NAMALWA (cell line): ENCODE data around the gene GPC1.

ENCODE experiments used
- DNase-seq: peaks from one replicate; pipeline ENCODE4 v3.0.0-alpha.2; 2015; ENCODE audit warnings: low spot score

The GPC1 gene

DNA sequence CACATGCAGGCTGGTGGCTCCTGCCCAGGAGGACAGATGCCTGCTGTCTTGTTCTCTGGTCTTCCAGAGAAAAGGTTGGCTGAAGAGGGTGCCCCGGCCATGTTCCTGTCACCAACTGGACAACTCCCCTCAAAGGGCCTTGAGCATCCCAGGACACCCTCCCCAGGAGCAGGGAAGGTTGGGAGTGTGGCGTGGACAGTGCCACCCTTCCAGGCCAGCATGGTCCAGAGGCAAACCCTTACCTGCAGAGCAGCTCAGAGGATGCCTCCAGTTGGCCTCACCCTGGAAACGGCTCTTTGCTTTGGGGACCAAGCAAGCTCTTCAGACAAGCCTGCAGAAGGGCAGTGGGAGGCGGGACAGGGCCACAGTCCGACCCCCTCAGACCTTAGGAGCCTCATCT, 4.9 kb upstream of the GPC1 start:
- no peak for DNase-seq

- DNase-seq: no peak
Measured at GRCh38 chr2:240431271-240431660, 4.2 kb upstream of the GPC1 start.

GRCh38 chr2:240431661-240432424, 3.6 kb upstream of the GPC1 start:
- DNase-seq: no peak

- DNase-seq: no peak
Measured at GRCh38 chr2:240432430-240432819, 3.0 kb upstream of the GPC1 start.

- no peak for DNase-seq
Measured at GRCh38 chr2:240432820-240433801, 2.4 kb upstream of the GPC1 start.

DNA sequence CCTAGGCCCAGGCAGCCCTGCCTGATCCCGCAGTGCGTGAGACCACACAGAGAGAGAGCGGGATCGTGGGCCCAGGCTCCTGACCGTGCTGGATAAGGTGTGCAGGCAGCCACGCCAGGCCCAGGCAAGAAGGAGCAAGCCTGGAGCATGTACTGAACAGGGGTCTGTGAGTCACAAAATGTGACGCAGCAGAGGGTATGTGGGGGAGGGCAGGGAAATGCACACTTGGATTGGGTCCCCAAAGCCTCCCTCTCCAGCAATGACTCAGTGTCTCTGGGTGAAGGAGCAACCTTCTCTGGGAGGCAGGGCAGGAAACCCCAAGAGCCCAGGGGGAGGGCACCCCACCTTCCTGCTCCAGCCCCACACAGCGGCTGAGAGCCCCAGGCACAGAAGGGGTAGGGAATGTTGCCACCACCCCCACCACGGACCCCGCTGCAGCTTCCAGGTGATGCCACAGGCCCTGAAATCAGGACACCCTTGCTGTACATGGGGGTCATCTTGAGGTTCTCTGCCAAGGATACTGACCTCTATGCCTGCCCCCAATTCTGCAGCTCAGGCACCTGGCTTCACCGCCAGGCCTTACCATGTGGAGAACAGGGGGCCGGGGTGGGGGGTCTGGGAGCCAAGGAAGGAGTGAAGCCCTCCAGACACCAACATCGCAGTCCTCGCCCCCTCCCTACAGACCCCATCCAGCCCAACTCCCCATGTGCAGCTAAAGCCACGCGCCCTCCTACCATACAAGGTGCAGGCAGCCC, 1.3 kb upstream of the GPC1 start:
- no peak for DNase-seq

- peak; percentile 79 for DNase-seq
Measured at GRCh38 chr2:240434728-240435456, 571 bp upstream of the GPC1 start.

DNA sequence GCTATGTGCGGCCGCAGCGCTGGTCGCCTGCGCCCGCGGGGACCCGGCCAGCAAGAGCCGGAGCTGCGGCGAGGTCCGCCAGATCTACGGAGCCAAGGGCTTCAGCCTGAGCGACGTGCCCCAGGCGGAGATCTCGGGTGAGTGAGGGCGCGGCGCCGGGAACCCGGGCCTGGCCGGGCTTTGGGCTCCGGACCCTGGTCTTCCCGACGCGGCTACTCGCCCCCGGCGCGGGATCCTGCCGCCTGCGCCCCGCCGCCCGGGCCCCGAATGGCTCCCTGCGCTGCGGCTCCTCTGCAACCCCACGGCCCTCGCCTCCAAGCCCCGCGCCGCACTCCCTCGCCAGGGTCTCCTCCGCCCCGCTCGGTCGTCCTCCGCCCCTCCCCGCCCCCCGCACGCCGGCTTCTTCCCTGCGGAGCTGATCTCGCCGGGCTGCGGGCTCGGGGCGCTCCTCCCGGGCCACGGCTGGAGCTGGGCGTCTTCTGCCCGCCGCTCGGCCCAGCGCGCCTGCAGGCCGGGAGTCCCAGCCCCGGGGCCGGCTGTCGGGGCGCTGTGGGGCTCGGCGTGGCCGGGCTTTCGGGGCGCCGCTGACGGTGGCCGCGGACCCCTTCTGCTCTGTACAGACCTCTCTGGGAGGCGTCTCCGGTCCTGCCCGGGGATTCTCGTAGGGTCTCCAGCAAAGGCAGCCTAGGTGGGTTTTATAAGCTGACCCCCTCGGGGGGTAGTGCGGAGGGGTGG, 652 bp downstream of the GPC1 start:
- no peak for DNase-seq

DNA sequence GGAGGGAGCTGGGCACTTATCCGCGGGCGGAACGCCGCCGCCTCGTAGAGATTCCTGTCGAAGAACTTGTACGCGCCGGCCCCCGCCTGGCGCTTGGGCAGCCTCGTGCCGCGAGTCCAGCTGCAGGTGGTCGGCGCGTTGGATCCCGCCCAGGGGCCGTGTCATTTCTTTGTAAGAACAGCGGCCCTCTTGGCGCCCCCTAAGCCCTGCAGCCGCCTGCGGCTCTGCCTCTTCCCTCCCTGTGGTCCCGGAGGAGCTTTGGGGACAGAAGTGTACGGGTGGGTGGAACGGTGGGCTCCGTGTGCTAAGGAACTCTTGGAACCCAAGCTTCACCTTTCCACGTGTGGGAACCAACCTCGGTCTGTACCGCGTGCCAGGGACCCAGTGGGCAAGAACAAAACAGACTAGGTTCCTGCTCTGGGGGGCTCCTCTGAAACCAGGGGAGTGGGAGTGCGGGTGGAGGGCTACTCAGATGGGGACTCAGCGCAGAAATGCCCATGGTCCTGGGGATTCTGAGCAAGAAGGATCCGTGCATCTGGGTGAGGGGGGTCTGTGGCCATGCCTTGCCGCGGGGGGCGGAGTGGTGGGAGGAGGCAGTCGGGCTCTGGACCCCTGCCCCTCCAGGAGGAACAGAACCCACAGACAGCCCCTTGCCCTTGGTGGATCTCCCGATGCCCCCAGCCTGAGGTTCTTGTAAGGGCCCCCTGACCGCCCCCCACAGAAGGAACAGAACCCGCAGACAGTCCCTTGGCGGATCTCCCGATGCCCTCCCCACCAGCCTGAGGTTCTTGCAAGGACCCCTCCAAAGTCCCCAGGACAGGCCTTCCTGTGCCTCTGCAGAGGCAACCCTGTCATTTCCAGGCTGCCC, 1.5 kb downstream of the GPC1 start:
- no peak for DNase-seq

DNA sequence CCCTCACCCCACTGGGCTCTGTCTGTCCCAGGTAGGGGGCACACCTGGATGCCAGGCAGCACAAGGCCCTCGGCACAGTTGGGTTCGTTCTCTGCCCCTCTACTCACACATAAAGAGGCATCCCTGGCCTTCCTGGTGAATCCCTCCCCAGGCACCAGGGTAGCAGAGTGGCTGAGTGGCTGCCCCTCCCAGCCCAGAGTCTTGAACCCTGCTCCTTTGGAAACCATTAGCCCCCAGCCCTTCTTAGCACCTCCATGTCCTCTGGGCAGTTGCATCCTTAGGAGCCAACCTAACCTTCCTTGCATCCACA, 2.0 kb downstream of the GPC1 start:
- no peak for DNase-seq

DNA sequence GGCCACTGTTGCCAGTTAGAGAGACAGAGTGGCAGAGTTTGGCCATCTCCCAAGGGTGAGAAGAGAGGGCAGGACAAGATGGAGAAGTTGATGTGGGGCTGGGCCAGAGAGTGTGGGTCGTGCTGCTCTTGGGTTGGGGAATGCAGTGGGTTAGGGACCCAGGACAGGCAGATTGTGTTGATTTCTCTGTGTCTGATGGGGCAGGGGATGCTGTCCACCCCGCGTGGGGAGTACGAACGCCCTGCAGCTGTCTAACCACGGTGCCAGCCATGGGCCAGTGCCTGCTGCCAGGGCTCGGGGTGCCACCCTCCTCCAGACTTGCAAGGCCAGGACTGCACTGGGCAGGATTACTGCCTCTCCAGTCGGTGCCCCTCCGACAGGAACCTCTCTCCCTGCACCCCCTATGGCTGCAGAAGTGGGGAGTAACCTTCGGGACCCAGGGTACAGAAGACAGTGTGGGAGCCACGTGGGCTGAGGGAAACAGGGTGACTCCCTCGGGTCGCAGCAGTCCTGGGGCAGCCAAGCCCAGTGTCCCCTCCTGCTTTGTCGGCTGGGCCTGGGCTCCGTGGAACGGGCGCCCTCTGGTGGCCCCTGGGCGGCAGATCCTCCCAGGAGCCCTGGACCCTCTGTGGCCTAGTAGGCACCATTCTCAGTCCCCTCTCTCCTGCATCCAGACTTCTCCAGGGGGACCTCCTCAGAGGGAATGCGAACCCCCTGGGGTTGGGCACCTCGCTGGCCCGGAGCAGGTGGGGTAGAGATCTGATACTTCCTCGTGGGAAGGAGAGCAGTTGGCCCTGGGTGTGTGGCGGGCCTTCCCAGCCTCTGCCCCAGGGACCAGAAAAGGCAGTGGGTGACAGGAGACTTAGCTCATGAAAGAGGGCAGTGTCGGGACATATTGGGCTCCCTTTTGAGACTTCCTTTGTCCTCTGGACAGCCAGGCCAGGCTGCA, 2.7 kb downstream of the GPC1 start:
- peak; percentile 62 for DNase-seq

DNA sequence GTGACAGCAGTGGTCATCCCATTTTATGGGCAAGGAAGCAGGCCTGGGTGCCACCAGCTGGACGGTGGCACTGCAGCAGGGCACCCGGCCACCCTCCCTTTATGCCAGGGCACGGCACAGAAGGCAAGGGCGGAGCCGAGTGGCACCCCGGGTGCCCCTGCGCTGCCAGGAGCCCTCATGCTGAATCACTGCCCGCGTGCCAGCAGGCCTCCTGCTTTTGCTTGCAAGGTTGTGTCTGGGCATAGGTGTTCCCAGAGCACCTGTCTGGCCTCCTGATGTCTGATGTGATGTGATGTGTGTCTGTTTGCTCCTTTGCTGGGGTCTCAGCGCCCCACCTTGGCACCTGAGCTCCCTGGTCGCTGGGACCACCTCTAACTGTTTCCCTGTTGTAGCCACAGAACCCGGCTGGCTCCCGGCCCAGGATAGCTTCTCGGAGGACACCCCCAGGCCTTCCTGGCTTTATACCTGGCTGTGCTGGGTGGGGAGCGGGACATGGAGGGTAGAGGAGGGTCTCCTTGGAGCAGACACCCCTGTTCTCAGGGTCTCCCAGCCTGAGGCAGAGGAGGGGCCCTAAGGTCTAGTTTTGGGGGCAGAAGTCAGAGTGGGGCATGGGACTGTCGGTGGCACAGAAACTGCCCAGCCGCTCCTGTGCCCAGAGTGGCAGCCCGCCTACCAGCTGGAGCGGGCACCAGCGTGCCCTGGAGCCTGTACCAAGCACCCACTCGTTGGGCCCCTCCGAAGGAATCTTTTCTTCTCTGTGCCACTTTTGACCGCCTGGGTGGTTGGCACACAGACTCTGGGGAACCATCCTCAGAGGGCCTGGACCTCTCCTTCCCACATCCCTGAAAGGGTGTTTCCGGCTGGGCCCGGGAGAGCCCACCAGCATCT, 3.6 kb downstream of the GPC1 start:
- no peak for DNase-seq

DNA sequence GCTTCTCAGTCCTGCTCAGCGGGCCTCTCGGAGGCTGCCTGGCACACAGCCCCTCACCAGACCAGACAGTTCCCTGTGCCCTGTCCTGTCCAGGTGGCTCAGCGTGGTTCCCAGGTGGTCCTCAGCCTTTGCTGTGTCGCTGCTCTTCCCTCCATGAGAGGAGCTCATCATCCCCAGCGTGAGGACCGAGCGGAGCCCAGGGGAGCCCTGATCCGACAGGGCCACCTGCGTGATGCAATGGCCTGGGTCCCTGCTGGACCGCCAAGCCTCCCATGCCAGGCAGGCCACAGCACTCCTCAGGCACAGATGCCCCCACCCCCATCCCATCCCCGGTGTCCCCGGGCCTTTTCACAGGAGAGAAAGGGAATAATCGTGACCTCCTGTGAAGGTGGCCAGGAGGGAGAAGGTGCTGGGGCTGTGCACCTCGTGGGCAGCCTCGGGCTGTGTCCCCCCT, 4.3 kb downstream of the GPC1 start:
- no peak for DNase-seq

GRCh38 chr2:240440251-240440650, 4.8 kb downstream of the GPC1 start:
- no peak for DNase-seq

DNA sequence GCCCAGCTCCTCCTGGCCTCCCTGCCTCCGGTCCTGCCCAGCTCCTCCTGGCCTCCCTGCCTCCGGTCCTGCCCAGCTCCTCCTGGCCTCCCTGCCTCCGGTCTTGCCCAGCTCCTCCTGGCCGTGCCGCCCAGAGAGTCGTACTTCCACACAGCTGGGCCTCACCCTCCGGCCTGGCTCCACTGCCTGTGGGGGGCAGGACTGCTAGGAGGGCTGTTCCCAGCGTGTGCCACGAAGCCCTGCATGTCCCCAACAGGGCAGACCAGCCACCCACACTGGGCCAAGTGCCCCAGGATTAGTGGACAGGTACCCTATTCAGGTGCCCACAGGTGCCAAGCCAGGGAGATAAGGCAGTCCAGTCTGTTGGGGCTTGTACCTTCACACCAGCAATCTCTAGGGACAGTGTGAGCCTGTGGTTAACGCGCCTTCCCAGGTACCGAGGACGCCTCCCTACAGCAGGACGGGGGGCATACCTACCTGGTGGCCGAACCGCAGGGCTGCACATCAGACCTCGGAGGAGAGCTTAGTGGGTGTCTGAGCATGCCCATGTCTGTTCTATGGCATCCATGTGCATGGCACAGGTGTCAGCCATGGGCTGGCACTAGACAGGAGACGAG, 5.3 kb downstream of the GPC1 start:
- no peak for DNase-seq

GRCh38 chr2:240441326-240441992, 6.0 kb downstream of the GPC1 start:
- no peak for DNase-seq

- no peak for DNase-seq
Measured at GRCh38 chr2:240441993-240442411, 6.5 kb downstream of the GPC1 start.
